Liver (tissue), 9 donors: ENCODE measurements around the gene NCSTN. TPM values are rescaled to one million over a fixed set of nuclear protein-coding genes. Genes with fewer than 3 reads are reported as not detected.

ENCODE experiments used
- DNase-seq: peaks from one replicate; pipeline ENCODE4 v3.0.0-alpha.2; 2017; ENCODE audit warnings: low spot score
- H3K27ac ChIP-seq, 2 donors: one replicate each; pipeline ENCODE4 v1.7.0; 2013; ENCODE audit warnings: inconsistent platforms in 2 of 2, low read length in 2 of 2, control low read depth in 1 of 2, low read depth in 1 of 2, mild to moderate bottlenecking in 1 of 2
- H3K27me3 ChIP-seq, 4 donors: one replicate each; pipeline versions ENCODE4 v1.6.1 to v1.7.0; 2013; ENCODE audit warnings: low read length in 3 of 4, inconsistent platforms in 1 of 4, mild to moderate bottlenecking in 1 of 4, moderate library complexity in 1 of 4; ENCODE audit not compliant: control insufficient read depth in 4 of 4, insufficient read depth in 4 of 4
- H3K36me3 ChIP-seq, 4 donors: one replicate each; pipeline versions ENCODE4 v1.6.1 to v1.7.0; 2013; ENCODE audit warnings: low read length in 3 of 4, mild to moderate bottlenecking in 3 of 4, low read depth in 1 of 4, moderate library complexity in 1 of 4; ENCODE audit not compliant: control insufficient read depth in 4 of 4, insufficient read depth in 3 of 4
- H3K4me1 ChIP-seq, 4 donors: one replicate each; pipeline versions ENCODE4 v1.6.1 to v1.7.0; 2013; ENCODE audit warnings: low read length in 3 of 4, mild to moderate bottlenecking in 3 of 4, moderate library complexity in 1 of 4; ENCODE audit not compliant: control insufficient read depth in 4 of 4, insufficient read depth in 4 of 4
- H3K4me3 ChIP-seq, 3 donors: one replicate each; pipeline versions ENCODE4 v1.6.1 to v1.7.0; 2013; ENCODE audit warnings: low read length in 3 of 3, control low read depth in 1 of 3, low read depth in 1 of 3, mild to moderate bottlenecking in 1 of 3
- H3K9ac ChIP-seq, 2 donors: one replicate each; pipeline ENCODE4 v1.7.0; 2013; ENCODE audit warnings: low read length in 2 of 2, mild to moderate bottlenecking in 2 of 2, moderate library complexity in 2 of 2, control low read depth in 1 of 2, low read depth in 1 of 2
- H3K9me3 ChIP-seq, 4 donors: one replicate each; pipeline versions ENCODE4 v1.6.1 to v1.7.0; 2013; ENCODE audit warnings: low read length in 3 of 4; ENCODE audit not compliant: control insufficient read depth in 4 of 4
- CTCF ChIP-seq: fragments of 150-350 bp; IDR thresholded peaks from 2 replicates; pipeline ENCODE4 v1.5.1; 2017; ENCODE audit warnings: improper control_type of control experiment, low read depth, low read length; ENCODE audit not compliant: missing input control
- EGR1 ChIP-seq, 2 donors: IDR thresholded peaks; 2 replicates each; pipeline ENCODE4 v1.6.1; 2016 to 2018; ENCODE audit warnings: antibody characterized with exemption in 2 of 2, low read depth in 2 of 2
- FOXA1 ChIP-seq: IDR thresholded peaks from 2 replicates; pipeline ENCODE4 v1.6.1; 2016; ENCODE audit warnings: antibody characterized with exemption
- FOXA2 ChIP-seq: IDR thresholded peaks from 2 replicates; pipeline ENCODE4 v1.6.1; 2016; ENCODE audit warnings: antibody characterized with exemption
- GABPA ChIP-seq, 2 donors: IDR thresholded peaks in 1 of 2; conservative IDR thresholded peaks in 1 of 2; 2 replicates each; pipeline ENCODE4 v1.6.1; 2016; ENCODE audit warnings: antibody characterized with exemption in 2 of 2, mild to moderate bottlenecking in 1 of 2, moderate library complexity in 1 of 2
- HNF4A ChIP-seq, 2 donors: conservative IDR thresholded peaks; 2 replicates each; pipeline ENCODE4 v1.6.1; 2016; ENCODE audit warnings: antibody characterized with exemption in 2 of 2, mild to moderate bottlenecking in 2 of 2
- HNF4G ChIP-seq: IDR thresholded peaks from 2 replicates; pipeline ENCODE4 v1.6.1; 2016; ENCODE audit warnings: antibody characterized with exemption
- JUND ChIP-seq, 2 donors: IDR thresholded peaks; 2 replicates each; pipeline ENCODE4 v1.6.1; 2016; ENCODE audit warnings: antibody characterized with exemption in 2 of 2
- MAX ChIP-seq: IDR thresholded peaks from 2 replicates; pipeline ENCODE4 v1.6.1; 2016; ENCODE audit warnings: antibody characterized with exemption
- NR2F2 ChIP-seq: IDR thresholded peaks from 2 replicates; pipeline ENCODE4 v1.6.1; 2016; ENCODE audit warnings: antibody characterized with exemption
- RAD21 ChIP-seq, 2 donors: IDR thresholded peaks; 2 replicates each; pipeline ENCODE4 v1.6.1; 2016; ENCODE audit warnings: antibody characterized with exemption in 2 of 2, mild to moderate bottlenecking in 2 of 2
- REST ChIP-seq: IDR thresholded peaks from 2 replicates; pipeline ENCODE4 v1.6.1; 2016; ENCODE audit warnings: antibody characterized with exemption, mild to moderate bottlenecking
- RXRA ChIP-seq, 2 donors: IDR thresholded peaks; 2 replicates each; pipeline ENCODE4 v1.6.1; 2017 to 2018; ENCODE audit warnings: antibody characterized with exemption in 2 of 2, mild to moderate bottlenecking in 1 of 2
- SP1 ChIP-seq: IDR thresholded peaks from 2 replicates; pipeline ENCODE4 v1.6.1; 2018; ENCODE audit warnings: antibody characterized with exemption, mild to moderate bottlenecking
- TAF1 ChIP-seq: conservative IDR thresholded peaks from 2 replicates; pipeline ENCODE4 v1.6.1; 2016; ENCODE audit warnings: antibody characterized with exemption, mild to moderate bottlenecking
- YY1 ChIP-seq: IDR thresholded peaks from 2 replicates; pipeline ENCODE4 v1.6.1; 2016; ENCODE audit warnings: antibody characterized with exemption, mild to moderate bottlenecking
- WGBS: extraction: QIAGEN DNeasy Blood & Tissue Kit; methylation state at CpG from one replicate; pipeline ENCODE4 v1.1.7; 2013; 5-methylcytosine and 5-hydroxymethylcytosine counted together
- polyA plus RNA-seq, 2 donors: library from polyadenylated mRNA; stranded (reverse) in 1 of 2; unstranded in 1 of 2; fragments of 200-250 nt in 1 of 2; fragments of >200 nt in 1 of 2; fragmentation: Nextera tagmentation in 1 of 2; extraction: Ambion mirVana in 1 of 2; gene quantifications; one replicate each; pipeline versions ENCODE4 v1.2.1 to v1.2.3, GENCODE V29; 2013 to 2015
- total RNA-seq, 2 donors: library from RNA; depleted of rRNA; stranded (reverse); fragments of >200 nt; gene quantifications; one replicate each; pipeline ENCODE4 v1.2.3, GENCODE V29; 2014
- TF ChIP-seq, protein P1 (sequence below): IDR thresholded peaks from 2 replicates; pipeline ENCODE4 v1.6.1; 2016; ENCODE audit warnings: antibody characterized with exemption
- TF ChIP-seq, protein P2 (sequence below): IDR thresholded peaks from 2 replicates; pipeline ENCODE4 v1.6.1; 2016; ENCODE audit warnings: antibody characterized with exemption
- donor health status: healthy.
- donor health status: healthy.
- donor health status: healthy.
- donor health status: healthy.
- donor health status: healthy.

Gene NCSTN
- total and polyA plus RNA-seq, 4 donors: 32.2 to 44.6 (median 37.5) TPM

DNA sequence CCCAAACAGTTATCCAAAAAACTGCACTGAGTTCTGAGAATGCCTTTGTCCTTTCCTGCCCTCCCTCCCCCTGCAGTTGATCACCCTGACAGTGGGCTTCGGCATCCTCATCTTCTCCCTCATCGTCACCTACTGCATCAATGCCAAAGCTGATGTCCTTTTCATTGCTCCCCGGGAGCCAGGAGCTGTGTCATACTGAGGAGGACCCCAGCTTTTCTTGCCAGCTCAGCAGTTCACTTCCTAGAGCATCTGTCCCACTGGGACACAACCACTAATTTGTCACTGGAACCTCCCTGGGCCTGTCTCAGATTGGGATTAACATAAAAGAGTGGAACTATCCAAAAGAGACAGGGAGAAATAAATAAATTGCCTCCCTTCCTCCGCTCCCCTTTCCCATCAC, 14.9 kb downstream of the NCSTN start:
- Histone ChIP-seq H3K27ac (no peak overlapping the region), H3K9ac (no peak overlapping the region), H3K36me3 (peaks cover 16 to 66% (median 56%) of the 10 kb centered on the region in 4 donors), H3K27me3 (no peaks in the 10 kb centered on the region), H3K9me3 (no peaks in the 10 kb centered on the region), H3K4me3 (no peak overlapping the region), H3K4me1 (no peaks in the 10 kb centered on the region)
- DNase-seq: no peak
- 93% methylated on average over 4 of the region's 4 CpGs for WGBS
- TF ChIP-seq SP1: no peak
- no peak for TF ChIP-seq FOXA2
- TF ChIP-seq NR2F2: no peak
- TF ChIP-seq YY1: no peak
- TF ChIP-seq FOXA1: no peak
- TF ChIP-seq REST: no peak
- TF ChIP-seq HNF4A (conservative IDR thresholded peaks at IDR 0.05): no peak
- no peak for TF ChIP-seq HNF4G
- TF ChIP-seq EGR1 (IDR thresholded peaks at IDR 0.05; ENCODE audit: low read depth in 2 of 2): no peak
- TF ChIP-seq, protein P1, sequence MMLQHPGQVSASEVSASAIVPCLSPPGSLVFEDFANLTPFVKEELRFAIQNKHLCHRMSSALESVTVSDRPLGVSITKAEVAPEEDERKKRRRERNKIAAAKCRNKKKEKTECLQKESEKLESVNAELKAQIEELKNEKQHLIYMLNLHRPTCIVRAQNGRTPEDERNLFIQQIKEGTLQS: no peak
- no peak for TF ChIP-seq RXRA (IDR thresholded peaks at IDR 0.05)
- no peak for TF ChIP-seq RAD21 (IDR thresholded peaks at IDR 0.05)
- no peak for TF ChIP-seq TAF1
- TF ChIP-seq JUND (IDR thresholded peaks at IDR 0.05): no peak
- no peak for TF ChIP-seq CTCF
- TF ChIP-seq MAX: no peak
- TF ChIP-seq GABPA (IDR thresholded peaks at IDR 0.05 in 1 of 2, conservative IDR thresholded peaks at IDR 0.05 in 1 of 2): no peak
- TF ChIP-seq, protein P2, sequence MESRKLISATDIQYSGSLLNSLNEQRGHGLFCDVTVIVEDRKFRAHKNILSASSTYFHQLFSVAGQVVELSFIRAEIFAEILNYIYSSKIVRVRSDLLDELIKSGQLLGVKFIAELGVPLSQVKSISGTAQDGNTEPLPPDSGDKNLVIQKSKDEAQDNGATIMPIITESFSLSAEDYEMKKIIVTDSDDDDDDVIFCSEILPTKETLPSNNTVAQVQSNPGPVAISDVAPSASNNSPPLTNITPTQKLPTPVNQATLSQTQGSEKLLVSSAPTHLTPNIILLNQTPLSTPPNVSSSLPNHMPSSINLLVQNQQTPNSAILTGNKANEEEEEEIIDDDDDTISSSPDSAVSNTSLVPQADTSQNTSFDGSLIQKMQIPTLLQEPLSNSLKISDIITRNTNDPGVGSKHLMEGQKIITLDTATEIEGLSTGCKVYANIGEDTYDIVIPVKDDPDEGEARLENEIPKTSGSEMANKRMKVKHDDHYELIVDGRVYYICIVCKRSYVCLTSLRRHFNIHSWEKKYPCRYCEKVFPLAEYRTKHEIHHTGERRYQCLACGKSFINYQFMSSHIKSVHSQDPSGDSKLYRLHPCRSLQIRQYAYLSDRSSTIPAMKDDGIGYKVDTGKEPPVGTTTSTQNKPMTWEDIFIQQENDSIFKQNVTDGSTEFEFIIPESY: no peak
